GM19463 (cell line): ENCODE measurements around the gene ZNF554.
"Not testable (repeated sequence)": the region's sequence is repeated elsewhere in the genome, so short reads cannot be mapped to it uniquely, and the experiment has no call there.

Experiments
- ATAC-seq: cut with Tn5 transposase; IDR thresholded peaks from one replicate; pipeline ENCODE4 v1.9.1; 2021; ENCODE audit warnings: mild to moderate bottlenecking, moderate library complexity; ENCODE audit not compliant: unreplicated experiment

Gene ZNF554

GRCh38 chr19:2806736-2807378 is 12.8 kb upstream of the ZNF554 start:
- no peak for ATAC-seq

- no peak for ATAC-seq
Observed at GRCh38 chr19:2807379-2808128, 12.1 kb upstream of the ZNF554 start.

GRCh38 chr19:2808129-2808941 is 11.3 kb upstream of the ZNF554 start:
- ATAC-seq = no peak

GRCh38 chr19:2809387-2810140 is 10.1 kb upstream of the ZNF554 start:
- ATAC-seq = no peak

GRCh38 chr19:2810141-2811091 is 9.3 kb upstream of the ZNF554 start:
- ATAC-seq = no peak

GRCh38 chr19:2811221-2811722 is 8.4 kb upstream of the ZNF554 start:
- no peak for ATAC-seq

GRCh38 chr19:2811735-2812413 is 7.8 kb upstream of the ZNF554 start:
- ATAC-seq = no peak

GRCh38 chr19:2812414-2813234 is 7.0 kb upstream of the ZNF554 start:
- ATAC-seq = no peak

- ATAC-seq = no peak
Observed at GRCh38 chr19:2813235-2814160, 6.2 kb upstream of the ZNF554 start.

- no peak for ATAC-seq
Observed at GRCh38 chr19:2814426-2814825, 5.2 kb upstream of the ZNF554 start.

- ATAC-seq = no peak
Observed at GRCh38 chr19:2815191-2815614, 4.5 kb upstream of the ZNF554 start.

GRCh38 chr19:2815923-2816322 is 3.7 kb upstream of the ZNF554 start:
- ATAC-seq = no peak

GRCh38 chr19:2816641-2817040 is 3.0 kb upstream of the ZNF554 start:
- no peak for ATAC-seq

- not testable (repeated sequence) for ATAC-seq
Observed at GRCh38 chr19:2817237-2817829, 2.3 kb upstream of the ZNF554 start.

- no peak for ATAC-seq
Observed at GRCh38 chr19:2820112-2820702, 539 bp downstream of the ZNF554 start.

GRCh38 chr19:2822846-2823245 is 3.2 kb downstream of the ZNF554 start:
- no peak for ATAC-seq
